ENCODE data around the gene MRPL57.
A peak's percentile ranks its signal among the peaks of the same experiment; 100 is the strongest.

The MRPL57 gene

DNA sequence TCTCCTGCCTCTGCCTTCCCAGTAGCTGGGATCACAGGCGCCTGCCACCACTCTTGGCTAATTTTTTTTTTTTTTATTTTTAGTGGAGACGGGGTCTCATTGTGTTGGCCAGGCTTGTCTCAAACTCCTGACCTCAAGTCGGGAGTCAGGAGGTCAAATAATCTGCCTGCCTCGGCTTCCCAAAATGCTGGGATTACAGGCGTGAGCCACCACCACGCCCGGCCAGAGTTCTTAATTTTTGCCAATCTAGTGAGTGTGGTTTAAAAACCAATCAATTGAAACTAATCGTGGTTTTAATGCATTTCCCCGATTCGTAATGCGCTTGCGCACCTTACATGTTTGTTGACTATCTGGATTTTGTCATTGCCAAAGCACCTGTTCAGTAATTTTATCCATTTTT, 37.1 kb upstream of the MRPL57 start:
- no peak for DNase-seq (ENCODE audit: low read depth)
- H3K4me3 ChIP-seq (ENCODE audit: low read length): peak overlapping the region; percentile 81
- TF ChIP-seq, protein P1, sequence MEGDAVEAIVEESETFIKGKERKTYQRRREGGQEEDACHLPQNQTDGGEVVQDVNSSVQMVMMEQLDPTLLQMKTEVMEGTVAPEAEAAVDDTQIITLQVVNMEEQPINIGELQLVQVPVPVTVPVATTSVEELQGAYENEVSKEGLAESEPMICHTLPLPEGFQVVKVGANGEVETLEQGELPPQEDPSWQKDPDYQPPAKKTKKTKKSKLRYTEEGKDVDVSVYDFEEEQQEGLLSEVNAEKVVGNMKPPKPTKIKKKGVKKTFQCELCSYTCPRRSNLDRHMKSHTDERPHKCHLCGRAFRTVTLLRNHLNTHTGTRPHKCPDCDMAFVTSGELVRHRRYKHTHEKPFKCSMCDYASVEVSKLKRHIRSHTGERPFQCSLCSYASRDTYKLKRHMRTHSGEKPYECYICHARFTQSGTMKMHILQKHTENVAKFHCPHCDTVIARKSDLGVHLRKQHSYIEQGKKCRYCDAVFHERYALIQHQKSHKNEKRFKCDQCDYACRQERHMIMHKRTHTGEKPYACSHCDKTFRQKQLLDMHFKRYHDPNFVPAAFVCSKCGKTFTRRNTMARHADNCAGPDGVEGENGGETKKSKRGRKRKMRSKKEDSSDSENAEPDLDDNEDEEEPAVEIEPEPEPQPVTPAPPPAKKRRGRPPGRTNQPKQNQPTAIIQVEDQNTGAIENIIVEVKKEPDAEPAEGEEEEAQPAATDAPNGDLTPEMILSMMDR (IDR thresholded peaks at IDR 0.05; ENCODE audit: insufficient read depth, low read depth, low read length, missing control alignments): no peak

DNA sequence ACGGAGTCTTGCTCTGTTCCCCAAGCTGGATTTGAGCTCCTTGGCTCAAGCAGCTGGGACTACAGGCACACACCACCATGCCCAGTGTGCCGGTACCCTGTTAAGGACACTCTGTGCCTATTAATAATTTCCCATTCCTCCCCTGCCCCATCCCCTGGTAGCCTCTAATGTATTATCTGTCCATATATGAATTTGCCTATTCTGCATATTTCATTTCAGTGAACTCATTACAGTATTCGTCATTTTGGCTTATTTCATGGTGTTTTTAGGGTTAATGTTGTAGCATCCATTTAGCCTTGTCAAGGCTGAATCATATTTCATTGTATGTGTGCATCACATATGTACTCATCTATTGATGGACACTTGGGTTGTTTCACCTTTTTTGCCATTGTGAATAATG, 33.7 kb upstream of the MRPL57 start:
- TF ChIP-seq, protein P1 (IDR thresholded peaks at IDR 0.05; ENCODE audit: insufficient read depth, low read depth, low read length, missing control alignments): no peak
- peak; percentile 5 for DNase-seq (ENCODE audit: low read depth)
- H3K4me3 ChIP-seq (ENCODE audit: low read length): peak overlapping the region; percentile 4

DNA sequence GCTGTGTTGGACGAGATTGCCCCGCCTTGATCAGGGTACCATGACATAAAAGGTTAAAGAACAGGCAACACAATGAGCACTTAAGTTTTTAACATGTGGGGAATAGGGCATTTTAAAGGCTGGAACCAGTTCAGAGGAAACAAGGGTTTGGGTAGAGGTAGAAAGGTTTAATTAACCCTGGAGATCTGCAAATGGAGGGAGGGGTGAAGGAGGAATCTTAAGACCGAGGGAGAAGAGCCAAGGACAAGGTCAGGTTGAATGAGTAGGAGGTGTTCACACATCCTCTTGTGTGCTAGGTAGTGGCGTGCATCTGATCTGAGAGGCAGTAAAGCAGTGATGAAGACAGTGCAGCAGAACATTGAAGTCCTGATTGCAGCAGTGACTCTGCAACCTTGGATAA, 28.6 kb upstream of the MRPL57 start:
- no peak for DNase-seq (ENCODE audit: low read depth)
- TF ChIP-seq, protein P1 (IDR thresholded peaks at IDR 0.05; ENCODE audit: insufficient read depth, low read depth, low read length, missing control alignments): no peak
- no peak overlapping the region for H3K4me3 ChIP-seq (ENCODE audit: low read length)

DNA sequence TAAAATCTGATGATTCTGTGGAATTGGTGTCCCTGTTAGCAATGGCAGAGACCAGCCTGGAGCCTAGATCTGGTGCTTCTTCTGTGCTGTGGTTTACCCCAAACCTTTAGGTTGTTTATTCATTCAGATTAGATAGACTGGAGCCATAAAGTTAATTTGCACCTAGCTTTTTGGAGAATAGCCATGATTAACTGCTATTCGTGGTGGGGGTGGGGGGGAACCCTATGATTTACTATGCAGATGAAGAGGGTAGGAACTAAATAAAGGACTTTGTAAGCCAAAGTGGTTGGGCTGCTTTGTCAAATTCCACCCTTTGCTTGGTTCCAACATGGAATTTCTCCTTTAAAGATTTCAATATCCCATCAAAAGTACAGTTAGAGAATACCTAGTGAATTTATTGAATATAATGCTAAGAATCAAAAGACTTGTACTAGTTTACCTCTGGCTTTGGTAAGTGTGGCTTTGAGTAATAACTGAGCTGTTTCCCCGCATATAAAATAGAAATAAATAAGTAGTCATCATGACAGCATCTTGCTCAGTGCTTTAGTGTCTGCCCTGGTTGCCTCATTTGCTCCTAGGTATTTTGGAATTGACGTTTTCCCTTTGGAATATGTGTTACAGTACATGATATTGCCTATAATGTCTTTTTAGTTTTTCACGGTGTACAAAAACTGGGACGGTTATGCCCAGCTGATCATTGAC, 27.8 kb upstream of the MRPL57 start:
- no peak for DNase-seq (ENCODE audit: low read depth)
- TF ChIP-seq, protein P1 (IDR thresholded peaks at IDR 0.05; ENCODE audit: insufficient read depth, low read depth, low read length, missing control alignments): no peak

DNA sequence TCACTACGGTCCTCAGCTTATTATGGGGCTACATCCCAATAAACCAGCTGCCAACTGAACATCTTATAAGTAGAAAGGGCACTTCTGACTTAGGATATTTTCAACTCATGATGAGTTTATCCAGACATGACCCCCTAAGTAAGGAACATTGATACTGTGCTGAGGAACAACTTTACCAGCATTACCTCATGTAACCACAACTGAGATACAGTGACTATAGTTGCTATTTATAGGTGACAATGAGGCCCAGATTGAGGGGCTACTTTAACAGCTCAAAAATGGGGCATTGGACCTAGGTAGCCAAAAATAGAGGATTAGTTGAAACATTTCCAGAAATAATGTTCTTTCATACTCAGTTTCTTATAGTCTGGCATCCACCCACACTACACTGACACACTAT, 26.9 kb upstream of the MRPL57 start:
- H3K4me3 ChIP-seq (ENCODE audit: low read length): no peak overlapping the region
- TF ChIP-seq, protein P1 (IDR thresholded peaks at IDR 0.05; ENCODE audit: insufficient read depth, low read depth, low read length, missing control alignments): no peak

More for the DNA sequence above, 27.8 kb upstream of the MRPL57 start:
- no peak overlapping the region for H3K4me3 ChIP-seq (ENCODE audit: low read length)

DNA sequence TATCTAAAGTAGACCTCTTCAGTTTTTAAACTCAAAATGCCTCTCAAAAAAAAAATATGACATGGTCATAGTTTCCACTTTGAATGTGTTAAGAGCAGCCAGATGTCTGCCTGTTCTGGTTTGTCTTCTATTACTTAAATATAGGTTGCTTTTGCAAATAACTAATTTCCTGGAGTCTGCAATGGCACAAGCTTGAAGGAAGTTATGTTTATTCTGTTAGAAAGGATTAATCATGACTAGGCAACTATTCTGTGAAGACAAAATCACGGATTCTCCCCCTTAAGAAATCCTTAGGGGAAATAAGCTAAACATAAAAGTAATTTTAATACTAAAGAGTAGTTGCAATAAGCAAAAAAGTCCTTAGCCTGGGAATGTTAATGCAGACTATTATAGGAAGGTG, 26.4 kb upstream of the MRPL57 start:
- TF ChIP-seq, protein P1 (IDR thresholded peaks at IDR 0.05; ENCODE audit: insufficient read depth, low read depth, low read length, missing control alignments): no peak
- H3K4me3 ChIP-seq (ENCODE audit: low read length): no peak overlapping the region
- no peak for DNase-seq (ENCODE audit: low read depth)

More for the DNA sequence above, 26.9 kb upstream of the MRPL57 start:
- no peak for DNase-seq (ENCODE audit: low read depth)

Measured in epithelial cell of esophagus (primary cell).